GM21576 (cell line): ENCODE measurements around the gene APLP1.
"Not testable (repeated sequence)": the region's sequence is repeated elsewhere in the genome, so short reads cannot be mapped to it uniquely, and the experiment has no call there.

Source experiments
- ATAC-seq: cut with Tn5 transposase; IDR thresholded peaks from one replicate; pipeline ENCODE4 v1.9.1; 2021; ENCODE audit warnings: mild to moderate bottlenecking, moderate library complexity; ENCODE audit not compliant: unreplicated experiment

The APLP1 gene

DNA sequence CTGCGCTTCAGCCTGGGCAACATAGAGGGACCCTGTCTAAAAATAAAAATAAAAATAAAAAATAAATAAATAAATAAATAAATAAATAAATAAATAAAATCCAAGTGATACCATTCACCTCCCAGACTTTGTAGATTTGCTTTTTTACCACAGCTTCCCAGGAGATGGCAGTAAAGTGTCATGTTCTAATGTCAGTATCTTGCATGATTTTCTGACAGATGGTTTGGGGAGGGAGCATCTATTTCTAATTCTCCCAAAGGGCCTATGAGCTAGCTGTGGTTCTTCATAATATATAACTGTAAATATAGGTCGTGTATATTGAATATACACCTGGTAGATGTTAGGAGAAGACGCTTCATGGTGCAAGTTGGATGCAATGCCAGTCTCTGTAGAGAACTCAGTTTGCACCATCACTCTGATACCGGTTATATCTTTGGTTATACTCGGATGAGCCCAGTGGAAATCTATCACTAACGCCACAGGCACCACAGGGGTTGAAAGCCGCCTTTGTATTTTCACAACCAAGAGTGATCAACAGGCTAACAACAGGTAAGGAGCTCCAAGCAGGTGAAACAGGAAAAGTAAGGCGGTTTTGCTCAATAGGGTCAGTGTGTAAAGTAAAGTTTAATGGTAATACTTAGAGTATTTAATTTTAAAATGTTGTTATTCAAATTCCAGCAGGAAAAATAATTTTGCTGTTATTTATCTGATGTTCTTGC lies 13.9 kb downstream of the APLP1 start:
- no peak for ATAC-seq

GRCh38 chr19:35883882-35884281 lies 15.5 kb downstream of the APLP1 start:
- no peak for ATAC-seq

DNA sequence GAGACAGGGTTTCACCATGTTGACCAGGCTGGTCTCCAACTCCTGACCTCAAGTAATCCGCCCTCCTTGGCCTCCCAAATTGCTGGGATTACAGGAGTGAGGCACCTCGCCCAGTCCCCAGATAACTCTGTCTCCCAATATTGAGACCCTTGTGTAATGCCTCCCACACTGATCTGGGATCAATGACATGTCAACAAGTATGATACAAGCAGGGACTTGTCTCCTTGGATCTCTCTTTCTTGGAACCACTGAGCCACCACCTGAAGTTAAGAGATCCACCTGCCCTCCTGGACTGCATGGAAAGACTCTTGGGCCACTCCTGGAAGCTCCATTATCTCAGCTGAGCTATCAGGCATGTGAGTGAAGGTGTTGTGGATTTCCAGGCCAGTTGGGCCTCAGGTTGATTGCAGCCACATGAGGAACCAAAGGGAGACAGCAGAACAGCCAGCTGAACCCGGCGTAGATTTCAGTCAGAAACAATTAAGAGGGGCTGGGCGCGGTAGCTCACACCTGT lies 16.9 kb downstream of the APLP1 start:
- no peak for ATAC-seq

GRCh38 chr19:35885904-35886303 lies 17.5 kb downstream of the APLP1 start:
- no peak for ATAC-seq

DNA sequence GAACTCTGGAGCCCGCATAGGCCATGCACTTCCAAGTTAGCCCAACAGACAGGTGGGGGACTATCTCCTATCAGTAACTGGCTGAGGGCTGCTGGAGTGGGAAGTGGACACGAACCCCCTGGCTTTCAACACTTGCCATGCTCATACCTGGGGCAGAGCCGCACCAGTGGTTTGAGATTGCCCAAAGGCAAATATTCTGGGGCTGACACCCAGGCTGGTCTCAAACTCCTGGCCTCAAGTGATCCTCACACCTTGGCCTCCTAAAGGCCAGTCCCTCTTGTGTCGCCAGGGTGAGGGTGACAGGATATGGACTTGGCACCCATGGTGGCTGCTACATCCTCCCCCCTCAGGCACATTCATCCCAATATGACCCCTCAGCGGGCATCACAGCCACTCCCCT lies 18.8 kb downstream of the APLP1 start:
- ATAC-seq = no peak

DNA sequence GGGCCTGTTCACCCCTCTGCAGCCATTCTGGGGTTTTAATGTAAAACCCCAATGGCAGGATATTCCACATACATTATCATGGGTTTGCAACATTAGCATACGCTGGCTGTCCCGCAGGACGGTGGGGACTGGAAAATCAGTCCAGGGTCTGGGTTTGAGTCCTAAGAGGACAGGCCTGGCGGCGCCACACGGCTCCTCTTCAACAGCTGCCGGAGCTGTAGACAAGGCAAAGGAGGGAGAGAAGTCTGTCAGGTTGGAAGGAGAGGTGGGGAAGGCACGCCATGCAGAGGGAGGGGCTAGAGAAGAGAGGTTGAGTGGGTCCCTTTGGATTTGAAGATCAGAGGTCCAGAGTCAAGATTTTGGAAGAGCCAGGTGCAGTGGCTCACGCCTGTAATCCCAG lies 20.0 kb downstream of the APLP1 start:
- no peak for ATAC-seq

DNA sequence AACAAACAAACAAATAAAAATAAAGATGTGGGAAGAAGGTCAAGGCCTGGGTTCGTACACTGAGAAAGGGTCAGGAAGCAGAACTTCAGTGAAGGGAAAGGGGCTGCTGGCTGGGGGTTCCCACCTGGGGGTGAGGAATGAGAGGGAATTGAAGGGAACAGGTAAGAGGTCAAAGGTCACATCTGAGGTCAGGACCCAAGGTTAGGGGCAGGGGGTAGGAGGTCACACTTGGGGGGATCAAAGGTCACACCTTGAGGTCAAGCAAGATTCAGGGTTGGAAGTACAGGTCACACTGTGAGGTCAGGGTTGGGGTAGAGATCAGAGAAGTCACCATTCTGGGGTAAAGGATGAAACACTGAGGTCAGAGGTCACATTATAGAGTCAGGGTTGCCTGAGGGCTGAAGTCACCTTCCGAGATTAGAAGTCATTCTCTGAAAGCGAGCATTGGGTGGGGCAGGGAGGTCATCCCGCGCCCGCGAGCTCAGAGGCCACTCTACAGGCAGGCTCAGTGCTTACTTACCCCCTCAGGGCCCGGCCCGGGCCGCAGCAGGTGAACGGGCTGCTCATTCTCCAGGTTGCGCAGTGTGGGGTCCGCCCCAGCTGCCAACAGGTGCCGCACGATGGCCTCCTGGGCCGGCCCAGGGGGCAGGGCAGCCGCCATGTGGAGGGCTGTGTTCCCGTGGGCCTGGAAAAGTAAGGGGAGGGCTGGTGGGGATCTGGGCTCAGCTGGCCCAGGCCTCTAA lies 21.2 kb downstream of the APLP1 start:
- no peak for ATAC-seq

- ATAC-seq = no peak
These were observed 21.8 kb downstream of the APLP1 start for GRCh38 chr19:35890113-35890650.

DNA sequence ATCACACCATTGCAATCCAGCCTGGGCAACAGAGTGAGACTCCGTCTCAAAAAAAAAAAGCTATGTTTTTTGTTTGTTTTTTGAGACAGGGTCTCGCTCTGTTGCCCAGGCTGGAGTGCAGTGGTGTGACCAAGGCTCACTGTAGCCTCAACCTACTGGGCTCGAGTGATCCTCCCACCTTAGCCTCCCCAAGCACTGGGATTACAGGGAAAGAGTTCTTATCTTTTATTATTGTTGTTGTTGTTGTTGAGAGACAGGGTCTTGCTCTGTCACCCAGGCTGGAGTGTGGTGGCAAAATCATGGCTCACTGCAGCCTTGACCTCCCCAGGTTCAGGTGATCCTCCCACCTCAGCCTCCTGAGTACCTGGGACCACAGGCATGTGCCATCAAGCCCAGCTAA lies 23.4 kb downstream of the APLP1 start:
- not testable (repeated sequence) for ATAC-seq

GRCh38 chr19:35894342-35894741 lies 26.0 kb downstream of the APLP1 start:
- no peak for ATAC-seq

GRCh38 chr19:35895911-35896642 lies 27.7 kb downstream of the APLP1 start:
- ATAC-seq = no peak

GRCh38 chr19:35896643-35897040 lies 28.3 kb downstream of the APLP1 start:
- no peak for ATAC-seq

- ATAC-seq = no peak
These were observed 29.5 kb downstream of the APLP1 start for GRCh38 chr19:35897706-35898451.

- no peak for ATAC-seq
These were observed 30.1 kb downstream of the APLP1 start for GRCh38 chr19:35898499-35898809.

GRCh38 chr19:35899547-35900214 lies 31.3 kb downstream of the APLP1 start:
- ATAC-seq = peak; percentile 33

DNA sequence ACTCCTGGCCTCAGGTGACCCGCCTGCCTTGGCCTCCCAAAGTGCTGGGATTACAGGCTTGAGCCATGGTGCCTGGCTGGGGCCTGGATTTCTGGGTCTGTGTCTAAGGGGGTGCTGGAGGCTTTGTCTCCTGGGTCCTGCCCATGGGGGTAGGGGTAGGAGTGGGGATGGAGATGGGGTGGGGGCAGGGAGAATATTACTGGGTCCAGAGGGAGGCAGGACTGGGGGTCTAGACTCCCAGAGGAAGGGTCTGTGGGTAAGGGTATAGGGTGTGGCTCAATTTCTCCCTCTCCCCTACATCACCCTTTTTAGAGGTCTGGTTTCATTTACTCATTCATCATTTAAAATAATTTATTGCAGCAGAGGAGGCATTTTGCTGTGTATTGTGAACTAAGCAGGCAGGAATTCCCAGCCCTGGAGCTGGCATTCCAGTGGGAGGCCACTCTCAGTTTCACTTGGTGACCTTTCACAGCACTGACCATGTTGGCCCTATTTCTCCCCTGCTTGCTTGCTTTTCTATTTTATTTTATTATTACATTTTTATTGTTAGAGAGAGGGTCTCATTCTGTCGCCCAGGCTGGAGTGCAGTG lies 32.8 kb downstream of the APLP1 start:
- ATAC-seq = no peak

DNA sequence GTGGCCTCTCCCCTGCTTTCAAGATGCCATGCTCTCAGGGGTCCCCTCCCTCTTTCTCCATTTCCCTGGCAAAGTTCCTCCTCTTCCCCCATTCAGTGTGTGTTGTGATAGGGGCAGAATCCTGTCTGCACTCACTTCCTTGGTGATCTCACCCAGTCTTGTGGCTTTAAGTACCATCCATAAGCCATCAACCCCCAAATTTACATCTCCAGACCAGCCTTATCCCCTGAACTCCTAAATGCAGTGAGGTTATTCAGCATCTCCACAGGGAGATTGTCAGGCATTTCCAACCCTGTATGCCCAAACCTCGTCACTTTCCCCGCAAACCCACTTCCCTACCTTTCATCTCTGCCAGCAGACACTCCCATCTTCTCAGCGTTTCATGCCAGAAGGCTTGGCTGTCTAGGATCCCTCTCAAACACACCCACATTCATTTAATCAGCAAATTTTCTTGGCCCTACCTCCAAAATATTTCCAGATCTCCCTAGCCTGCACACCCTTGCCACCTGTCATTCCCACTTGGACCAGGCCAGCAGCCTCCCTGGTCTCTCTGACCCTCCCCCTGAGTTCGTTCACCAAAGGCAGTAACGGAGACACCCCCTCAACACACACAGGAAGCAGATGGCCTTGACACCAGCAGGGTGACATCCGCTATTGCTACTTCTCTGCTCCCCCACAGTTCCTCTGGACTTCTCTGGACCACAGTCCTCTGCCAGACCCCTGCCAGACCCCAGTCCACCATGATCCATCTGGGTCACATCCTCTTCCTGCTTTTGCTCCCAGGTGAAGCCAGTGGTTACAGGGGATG lies 33.7 kb downstream of the APLP1 start, which contains the start of gene HCST:
Gene HCST (plus strand): TSS at position 676 of the 808 bp plus-strand sequence. CDS start 65 bp downstream, at position 741.
- no peak for ATAC-seq

DNA sequence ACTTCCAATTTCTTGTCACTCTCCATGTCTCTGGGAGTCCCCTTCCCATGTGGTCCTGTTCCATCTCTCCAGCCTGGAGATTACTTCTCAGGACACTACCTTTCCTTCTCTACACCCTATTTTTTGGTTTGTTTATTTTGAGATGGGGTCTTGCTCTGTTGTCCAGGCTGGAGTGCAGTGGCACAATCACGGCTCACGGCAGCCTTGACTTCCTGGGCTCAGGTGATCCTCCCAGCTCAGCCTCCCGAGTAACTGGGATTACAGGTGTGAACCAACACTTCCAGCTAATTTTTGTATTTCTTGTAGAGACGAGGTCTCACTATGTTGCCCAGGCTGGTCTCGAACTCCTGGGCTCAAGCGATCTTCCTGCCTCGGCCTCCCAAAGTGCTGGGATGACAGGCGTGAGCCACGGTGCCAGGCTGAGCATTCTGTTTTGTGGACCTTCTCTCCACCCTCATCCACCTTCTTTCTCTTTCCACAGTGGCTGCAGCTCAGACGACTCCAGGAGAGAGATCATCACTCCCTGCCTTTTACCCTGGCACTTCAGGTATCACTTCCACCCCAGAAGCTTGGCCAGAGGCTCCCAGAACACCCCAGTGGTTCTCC lies 34.6 kb downstream of the APLP1 start:
- no peak for ATAC-seq
